GM23338 (cell line): ENCODE results near the gene DGCR8. TPM values are rescaled to one million over a fixed set of nuclear protein-coding genes. Genes with fewer than 3 reads are reported as not detected.

ENCODE experiments used
- ATAC-seq: fragments of 200-7000 bp; cut with Tn5 transposase; 3 replicates; pipeline ENCODE4 v1.9.1; 2020
- DNase-seq: peaks from one replicate; pipeline ENCODE4 v3.0.0-alpha.2; 2015; ENCODE audit warnings: low spot score
- H2AFZ ChIP-seq: fragments of 200-600 bp; sonication (generic); 2 replicates; pipeline ENCODE4 v1.8.0; 2016; ENCODE audit warnings: antibody characterized with exemption, mild to moderate bottlenecking, moderate library complexity
- H3F3A ChIP-seq: fragments of 200-600 bp; sonication (generic); replicated peaks from 2 replicates; pipeline ENCODE4 v1.8.0; 2017; ENCODE audit warnings: antibody characterized with exemption, mixed run types, low read depth
- H3K27ac ChIP-seq: fragments of 200-600 bp; sonication (generic); 2 replicates; pipeline ENCODE4 v1.6.1; 2016; ENCODE audit warnings: low read depth
- H3K27me3 ChIP-seq: fragments of 200-600 bp; sonication (generic); 2 replicates; pipeline ENCODE4 v1.8.0; 2016; ENCODE audit warnings: mild to moderate bottlenecking, mixed run types, moderate library complexity; ENCODE audit not compliant: insufficient read depth
- H3K36me3 ChIP-seq: fragments of 200-600 bp; sonication (generic); 2 replicates; pipeline ENCODE4 v1.8.0; 2016; ENCODE audit warnings: mild to moderate bottlenecking; ENCODE audit not compliant: insufficient read depth
- H3K4me1 ChIP-seq: fragments of 200-600 bp; sonication (generic); 2 replicates; pipeline ENCODE4 v1.8.0; 2016; ENCODE audit warnings: mild to moderate bottlenecking, moderate library complexity; ENCODE audit not compliant: insufficient read depth
- H3K4me2 ChIP-seq: fragments of 200-600 bp; sonication (generic); 2 replicates; pipeline ENCODE4 v1.7.1; 2017; ENCODE audit warnings: mixed run types
- H3K4me3 ChIP-seq: fragments of 200-600 bp; sonication (generic); 2 replicates; pipeline ENCODE4 v1.6.1; 2016; ENCODE audit warnings: mixed run types
- H3K79me2 ChIP-seq: fragments of 200-600 bp; sonication (generic); replicated peaks from 2 replicates; pipeline ENCODE4 v1.8.0; 2017; ENCODE audit warnings: mild to moderate bottlenecking; ENCODE audit not compliant: insufficient read depth
- H3K9me2 ChIP-seq: fragments of 200-600 bp; sonication (generic); 2 replicates; pipeline ENCODE4 v1.8.0; 2017; ENCODE audit not compliant: insufficient read depth
- H4K20me1 ChIP-seq: fragments of 200-600 bp; sonication (generic); replicated peaks from 2 replicates; pipeline ENCODE4 v1.8.0; 2017; ENCODE audit warnings: mild to moderate bottlenecking; ENCODE audit not compliant: insufficient read depth
- H3K27ac Mint-ChIP-seq: 2 replicates; pipeline ENCODE4 v1.8.0; 2020; ENCODE audit warnings: inconsistent platforms, mild to moderate bottlenecking, moderate library complexity, mixed read lengths
- H3K27me3 Mint-ChIP-seq: 3 replicates; pipeline ENCODE4 v1.8.0; 2022; ENCODE audit warnings: low read depth, mild to moderate bottlenecking, moderate library complexity, mixed read lengths, inconsistent platforms; ENCODE audit not compliant: insufficient read depth, poor library complexity
- H3K36me3 Mint-ChIP-seq: 3 replicates; pipeline ENCODE4 v1.8.0; 2021; ENCODE audit warnings: low read depth, mild to moderate bottlenecking, inconsistent platforms, moderate library complexity, mixed read lengths
- H3K4me1 Mint-ChIP-seq: 3 replicates; pipeline ENCODE4 v1.8.0; 2020; ENCODE audit warnings: mild to moderate bottlenecking, inconsistent platforms, mixed read lengths
- H3K4me3 Mint-ChIP-seq: 3 replicates; pipeline ENCODE4 v1.8.0; 2021; ENCODE audit warnings: moderate library complexity, mild to moderate bottlenecking, inconsistent platforms, mixed read lengths
- H3K9me3 Mint-ChIP-seq: 3 replicates; pipeline ENCODE4 v1.8.0; 2020; ENCODE audit warnings: moderate library complexity, mild to moderate bottlenecking, inconsistent platforms, mixed read lengths
- CREB1 ChIP-seq: fragments of 250-450 bp; sonication (Bioruptor Pico); IDR thresholded peaks from 2 replicates; pipeline ENCODE4 v1.5.0; 2020; ENCODE audit warnings: low read depth, mild to moderate bottlenecking, moderate library complexity
- EZH2 ChIP-seq: fragments of 200-600 bp; sonication (generic); IDR thresholded peaks from one replicate; pipeline ENCODE4 v1.8.0; 2017; ENCODE audit warnings: antibody characterized with exemption, mild to moderate bottlenecking, low read depth; ENCODE audit not compliant: unreplicated experiment
- EZH2phosphoT487 ChIP-seq: fragments of 200-600 bp; sonication (generic); IDR thresholded peaks from one replicate; pipeline ENCODE4 v1.8.1; 2018; ENCODE audit warnings: antibody characterized with exemption; ENCODE audit not compliant: unreplicated experiment
- NANOG ChIP-seq: IDR thresholded peaks from 2 replicates; pipeline ENCODE4 v1.6.1; 2016; ENCODE audit warnings: antibody characterized with exemption, borderline replicate concordance
- POLR2AphosphoS5 ChIP-seq: IDR thresholded peaks from 2 replicates; pipeline ENCODE4 v1.6.1; 2016; ENCODE audit warnings: antibody characterized with exemption, low read depth
- ZNF331 ChIP-seq: fragments of 250-450 bp; sonication (Bioruptor Pico); IDR thresholded peaks from 2 replicates; pipeline ENCODE4 v1.5.0; 2020; ENCODE audit warnings: low read depth, mild to moderate bottlenecking, moderate library complexity
- polyA plus RNA-seq: library from polyadenylated mRNA; unstranded; fragments of >200 nt; fragmentation: Nextera tagmentation; extraction: Ambion mirVana; gene quantifications from 2 replicates; pipeline ENCODE4 v1.2.1, GENCODE V29; 2016
- total RNA-seq: library from RNA; depleted of rRNA; stranded (reverse); fragments of >200 nt; shearing (Covaris generic); gene quantifications from 2 replicates; pipeline ENCODE4 v1.2.3, GENCODE V29; 2014
- TF ChIP-seq, protein P1 (sequence below): IDR thresholded peaks from one replicate; pipeline ENCODE4 v1.6.1; 2018; ENCODE audit warnings: antibody characterized with exemption; ENCODE audit not compliant: unreplicated experiment
- TF ChIP-seq, protein P2 (sequence below), 2 experiments: fragments of 200-600 bp in 1 of 2; sonication (generic) in 1 of 2; conservative IDR thresholded peaks; 2 replicates each; pipeline versions ENCODE4 v1.5.1 to v1.6.1; 2016 to 2017; ENCODE audit warnings: antibody characterized with exemption in 2 of 2, low read depth in 2 of 2, mild to moderate bottlenecking in 2 of 2, moderate library complexity in 1 of 2
- TF ChIP-seq, protein P3 (sequence below): IDR thresholded peaks from 2 replicates; pipeline ENCODE4 v1.6.1; 2016; ENCODE audit warnings: antibody characterized with exemption

Gene DGCR8
- total and polyA plus RNA-seq, 2 experiments from 2014 or later: 12.2 to 48.9 TPM

DNA sequence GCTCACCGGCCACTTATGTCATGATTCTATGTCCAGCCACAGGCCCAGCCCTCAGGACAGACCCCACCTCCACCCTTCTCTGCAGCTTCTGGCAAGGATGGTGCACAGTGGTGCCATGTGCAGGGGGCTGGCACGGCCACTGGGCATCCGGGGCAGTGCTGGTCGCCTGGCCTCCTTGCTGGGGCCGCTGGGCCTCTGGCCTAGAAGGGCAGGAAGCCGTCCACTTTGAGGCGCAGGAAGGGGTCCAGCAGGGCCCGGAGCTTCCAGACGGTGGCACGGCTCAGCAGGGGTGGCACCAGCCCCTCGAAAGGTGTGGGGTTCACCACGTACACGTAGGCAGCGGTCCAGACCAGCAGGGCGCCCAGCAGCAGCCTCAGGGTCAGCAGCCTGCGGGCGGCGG is 68.4 kb downstream of the DGCR8 start:
- Histone ChIP-seq H3K4me3 (no peak overlapping the region), H3K27me3 (no peaks in the 10 kb centered on the region), H3F3A (no peaks in the 10 kb centered on the region), H3K4me2 (no peak overlapping the region), H4K20me1 (no peaks in the 10 kb centered on the region), H3K36me3 (no peaks in the 10 kb centered on the region), H3K9me2 (no peaks in the 10 kb centered on the region), H3K27ac (no peak overlapping the region), H2AFZ (no peak overlapping the region), H3K79me2 (no peaks in the 10 kb centered on the region), H3K4me1 (no peaks in the 10 kb centered on the region)
- Mint-ChIP-seq H3K27ac (no peak overlapping the region), H3K4me1 (no peaks in the 10 kb centered on the region), H3K9me3 (no peaks in the 10 kb centered on the region), H3K4me3 (no peak overlapping the region), H3K36me3 (no peaks in the 10 kb centered on the region), H3K27me3 (peaks cover 4% of the 10 kb centered on the region)
- no peak for ATAC-seq
- TF ChIP-seq, protein P1, sequence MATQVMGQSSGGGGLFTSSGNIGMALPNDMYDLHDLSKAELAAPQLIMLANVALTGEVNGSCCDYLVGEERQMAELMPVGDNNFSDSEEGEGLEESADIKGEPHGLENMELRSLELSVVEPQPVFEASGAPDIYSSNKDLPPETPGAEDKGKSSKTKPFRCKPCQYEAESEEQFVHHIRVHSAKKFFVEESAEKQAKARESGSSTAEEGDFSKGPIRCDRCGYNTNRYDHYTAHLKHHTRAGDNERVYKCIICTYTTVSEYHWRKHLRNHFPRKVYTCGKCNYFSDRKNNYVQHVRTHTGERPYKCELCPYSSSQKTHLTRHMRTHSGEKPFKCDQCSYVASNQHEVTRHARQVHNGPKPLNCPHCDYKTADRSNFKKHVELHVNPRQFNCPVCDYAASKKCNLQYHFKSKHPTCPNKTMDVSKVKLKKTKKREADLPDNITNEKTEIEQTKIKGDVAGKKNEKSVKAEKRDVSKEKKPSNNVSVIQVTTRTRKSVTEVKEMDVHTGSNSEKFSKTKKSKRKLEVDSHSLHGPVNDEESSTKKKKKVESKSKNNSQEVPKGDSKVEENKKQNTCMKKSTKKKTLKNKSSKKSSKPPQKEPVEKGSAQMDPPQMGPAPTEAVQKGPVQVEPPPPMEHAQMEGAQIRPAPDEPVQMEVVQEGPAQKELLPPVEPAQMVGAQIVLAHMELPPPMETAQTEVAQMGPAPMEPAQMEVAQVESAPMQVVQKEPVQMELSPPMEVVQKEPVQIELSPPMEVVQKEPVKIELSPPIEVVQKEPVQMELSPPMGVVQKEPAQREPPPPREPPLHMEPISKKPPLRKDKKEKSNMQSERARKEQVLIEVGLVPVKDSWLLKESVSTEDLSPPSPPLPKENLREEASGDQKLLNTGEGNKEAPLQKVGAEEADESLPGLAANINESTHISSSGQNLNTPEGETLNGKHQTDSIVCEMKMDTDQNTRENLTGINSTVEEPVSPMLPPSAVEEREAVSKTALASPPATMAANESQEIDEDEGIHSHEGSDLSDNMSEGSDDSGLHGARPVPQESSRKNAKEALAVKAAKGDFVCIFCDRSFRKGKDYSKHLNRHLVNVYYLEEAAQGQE: no peak
- TF ChIP-seq NANOG: no peak
- TF ChIP-seq, protein P2, sequence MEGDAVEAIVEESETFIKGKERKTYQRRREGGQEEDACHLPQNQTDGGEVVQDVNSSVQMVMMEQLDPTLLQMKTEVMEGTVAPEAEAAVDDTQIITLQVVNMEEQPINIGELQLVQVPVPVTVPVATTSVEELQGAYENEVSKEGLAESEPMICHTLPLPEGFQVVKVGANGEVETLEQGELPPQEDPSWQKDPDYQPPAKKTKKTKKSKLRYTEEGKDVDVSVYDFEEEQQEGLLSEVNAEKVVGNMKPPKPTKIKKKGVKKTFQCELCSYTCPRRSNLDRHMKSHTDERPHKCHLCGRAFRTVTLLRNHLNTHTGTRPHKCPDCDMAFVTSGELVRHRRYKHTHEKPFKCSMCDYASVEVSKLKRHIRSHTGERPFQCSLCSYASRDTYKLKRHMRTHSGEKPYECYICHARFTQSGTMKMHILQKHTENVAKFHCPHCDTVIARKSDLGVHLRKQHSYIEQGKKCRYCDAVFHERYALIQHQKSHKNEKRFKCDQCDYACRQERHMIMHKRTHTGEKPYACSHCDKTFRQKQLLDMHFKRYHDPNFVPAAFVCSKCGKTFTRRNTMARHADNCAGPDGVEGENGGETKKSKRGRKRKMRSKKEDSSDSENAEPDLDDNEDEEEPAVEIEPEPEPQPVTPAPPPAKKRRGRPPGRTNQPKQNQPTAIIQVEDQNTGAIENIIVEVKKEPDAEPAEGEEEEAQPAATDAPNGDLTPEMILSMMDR (conservative IDR thresholded peaks at IDR 0.05; ENCODE audit: low read depth in 2 of 2): no peak
- TF ChIP-seq EZH2: no peak
- no peak for TF ChIP-seq CREB1 (CRISPR knock-in tag)
- TF ChIP-seq EZH2phosphoT487: no peak
- no peak for TF ChIP-seq ZNF331 (CRISPR knock-in tag)
- no peak for TF ChIP-seq POLR2AphosphoS5
- TF ChIP-seq, protein P3, sequence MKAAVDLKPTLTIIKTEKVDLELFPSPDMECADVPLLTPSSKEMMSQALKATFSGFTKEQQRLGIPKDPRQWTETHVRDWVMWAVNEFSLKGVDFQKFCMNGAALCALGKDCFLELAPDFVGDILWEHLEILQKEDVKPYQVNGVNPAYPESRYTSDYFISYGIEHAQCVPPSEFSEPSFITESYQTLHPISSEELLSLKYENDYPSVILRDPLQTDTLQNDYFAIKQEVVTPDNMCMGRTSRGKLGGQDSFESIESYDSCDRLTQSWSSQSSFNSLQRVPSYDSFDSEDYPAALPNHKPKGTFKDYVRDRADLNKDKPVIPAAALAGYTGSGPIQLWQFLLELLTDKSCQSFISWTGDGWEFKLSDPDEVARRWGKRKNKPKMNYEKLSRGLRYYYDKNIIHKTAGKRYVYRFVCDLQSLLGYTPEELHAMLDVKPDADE: no peak
- DNase-seq: no peak
